Activated CD4-positive, alpha-beta memory T cell treated with anti-CD3 and anti-CD28 coated beads, Interleukin-2, amount 10 ng/mL, durations not matched to agents 7 days and 5 days (primary cell): ENCODE data around the gene KCNJ12. TPM values are rescaled to one million over a fixed set of nuclear protein-coding genes. Genes with fewer than 3 reads are reported as not detected.
"Not testable (repeated sequence)": the region's sequence is repeated elsewhere in the genome, so short reads cannot be mapped to it uniquely, and the experiment has no call there.

ENCODE experiments used
- CTCF ChIA-PET: fragments of 350-600 bp; sonication (Branson Sonifier 250); formaldehyde crosslinking; loops from one replicate; lab custom pipeline; 2021; ENCODE audit warnings: antibody characterized with exemption, inconsistent platforms; lab: Charles Lee
- POLR2A ChIA-PET: fragments of 350-600 bp; sonication (Branson Sonifier 250); formaldehyde crosslinking; loops from one replicate; lab custom pipeline; 2021; ENCODE audit warnings: antibody characterized with exemption; lab: Charles Lee
- DNase-seq: peaks from one replicate; pipeline ENCODE4 v3.0.0-alpha.2; 2020
- H3K27ac Mint-ChIP-seq: one replicate; pipeline ENCODE4 v1.8.0; 2021; ENCODE audit warnings: mild to moderate bottlenecking, mixed read lengths
- H3K27me3 Mint-ChIP-seq: one replicate; pipeline ENCODE4 v1.8.0; 2021; ENCODE audit warnings: mixed read lengths
- H3K36me3 Mint-ChIP-seq: one replicate; pipeline ENCODE4 v1.8.0; 2021; ENCODE audit warnings: low read depth, mixed read lengths
- H3K4me1 Mint-ChIP-seq: one replicate; pipeline ENCODE4 v1.8.0; 2021; ENCODE audit warnings: mixed read lengths
- H3K4me3 Mint-ChIP-seq: one replicate; pipeline ENCODE4 v1.8.0; 2021; ENCODE audit warnings: mild to moderate bottlenecking, mixed read lengths
- H3K9me3 Mint-ChIP-seq: one replicate; pipeline ENCODE4 v1.8.0; 2021; ENCODE audit warnings: mixed read lengths
- total RNA-seq, 2 experiments: library from RNA; stranded (reverse); gene quantifications; one replicate each; pipeline ENCODE4 v1.2.3, GENCODE V29; 2021

Gene KCNJ12
- total RNA-seq, 2 experiments from 2014 or later = not detected

DNA sequence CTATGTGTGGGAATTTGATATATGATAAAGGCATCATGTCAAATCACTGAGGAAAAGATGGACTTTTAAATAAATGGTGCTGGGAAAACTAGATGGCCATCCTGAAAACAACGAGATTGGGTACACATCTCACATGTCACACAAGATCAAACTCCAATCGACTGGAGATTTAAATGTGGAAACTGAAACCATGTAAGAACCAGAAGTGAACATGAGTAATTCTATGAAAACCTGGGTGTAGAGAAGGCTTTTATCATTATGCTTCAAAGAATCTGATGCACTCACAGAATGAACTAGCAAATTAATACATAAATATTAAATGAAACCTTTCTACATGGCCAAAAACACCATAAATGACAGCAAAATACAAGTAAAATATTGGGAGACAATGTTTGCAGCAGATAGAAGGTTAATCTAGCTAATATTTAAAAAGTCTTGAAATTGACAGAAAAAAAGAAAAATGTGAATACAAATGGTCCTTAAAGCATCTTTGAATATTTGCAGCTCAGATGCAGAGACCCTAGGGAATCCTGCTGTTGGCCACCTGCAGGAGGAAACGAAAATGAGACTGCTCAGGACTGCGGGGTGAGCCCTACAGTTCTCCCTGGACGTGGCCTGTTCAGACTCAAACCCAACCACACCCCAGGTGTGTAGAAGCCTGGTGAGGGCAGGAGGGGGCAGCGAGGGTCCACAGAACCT, 62.3 kb downstream of the KCNJ12 start:
- H3K36me3 Mint-ChIP-seq, POLR2A ChIA-PET, DNase-seq, H3K27ac Mint-ChIP-seq, H3K27me3 Mint-ChIP-seq, H3K4me3 Mint-ChIP-seq, H3K9me3 Mint-ChIP-seq, CTCF ChIA-PET, H3K4me1 Mint-ChIP-seq: not testable (repeated sequence)

GRCh38 chr17:21439015-21439336, 62.8 kb downstream of the KCNJ12 start:
- H3K9me3 Mint-ChIP-seq, H3K4me1 Mint-ChIP-seq, H3K36me3 Mint-ChIP-seq, H3K4me3 Mint-ChIP-seq, CTCF ChIA-PET, H3K27me3 Mint-ChIP-seq, POLR2A ChIA-PET, H3K27ac Mint-ChIP-seq, DNase-seq: not testable (repeated sequence)

- peaks cover 4% of the 10 kb centered on the region for H3K27me3 Mint-ChIP-seq
- no peaks in the 10 kb centered on the region for H3K36me3 Mint-ChIP-seq
- POLR2A ChIA-PET = no interaction called here
- CTCF ChIA-PET = interaction anchor here (1.0 kb wide), 1 partner anchor 12 kb away, joined by 3 read pairs; no protein-coding TSS in a partner anchor
- no peaks in the 10 kb centered on the region for H3K9me3 Mint-ChIP-seq
- H3K27ac Mint-ChIP-seq = no peak overlapping the region
- no peak for DNase-seq
- H3K4me1 Mint-ChIP-seq = no peaks in the 10 kb centered on the region
- H3K4me3 Mint-ChIP-seq = no peak overlapping the region
Observed at GRCh38 chr17:21445091-21445650, 69.0 kb downstream of the KCNJ12 start.

- DNase-seq, H3K27me3 Mint-ChIP-seq, H3K9me3 Mint-ChIP-seq, H3K36me3 Mint-ChIP-seq, H3K4me1 Mint-ChIP-seq, POLR2A ChIA-PET, H3K4me3 Mint-ChIP-seq, H3K27ac Mint-ChIP-seq: not testable (repeated sequence)
- CTCF ChIA-PET = interaction anchor here (1.7 kb wide), 1 partner anchor 10 kb away, joined by 6 read pairs; no protein-coding TSS in a partner anchor
Observed at GRCh38 chr17:21447552-21447951, 71.4 kb downstream of the KCNJ12 start.

DNA sequence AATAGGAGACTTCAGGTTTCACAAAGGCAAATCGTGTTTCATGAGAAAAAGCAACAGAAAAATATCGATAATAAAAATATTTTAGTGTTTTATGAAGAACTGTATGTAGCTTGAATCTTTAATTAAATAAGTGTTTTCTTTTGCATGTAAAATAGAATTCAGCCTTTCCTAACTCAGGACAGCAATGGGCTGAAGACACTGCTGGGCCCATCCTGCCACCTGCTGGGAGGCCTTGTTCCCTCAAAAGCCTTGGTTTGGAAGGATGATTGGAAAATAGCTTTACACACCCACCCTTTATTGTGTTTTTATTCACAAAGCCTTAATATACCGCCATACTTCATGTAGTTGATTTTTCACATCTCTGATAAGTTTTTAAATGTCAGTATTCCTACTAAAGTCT, 73.7 kb downstream of the KCNJ12 start:
- peaks cover 21% of the 10 kb centered on the region for H3K27me3 Mint-ChIP-seq
- H3K27ac Mint-ChIP-seq, POLR2A ChIA-PET, H3K9me3 Mint-ChIP-seq, CTCF ChIA-PET, DNase-seq, H3K36me3 Mint-ChIP-seq, H3K4me3 Mint-ChIP-seq, H3K4me1 Mint-ChIP-seq: not testable (repeated sequence)

DNA sequence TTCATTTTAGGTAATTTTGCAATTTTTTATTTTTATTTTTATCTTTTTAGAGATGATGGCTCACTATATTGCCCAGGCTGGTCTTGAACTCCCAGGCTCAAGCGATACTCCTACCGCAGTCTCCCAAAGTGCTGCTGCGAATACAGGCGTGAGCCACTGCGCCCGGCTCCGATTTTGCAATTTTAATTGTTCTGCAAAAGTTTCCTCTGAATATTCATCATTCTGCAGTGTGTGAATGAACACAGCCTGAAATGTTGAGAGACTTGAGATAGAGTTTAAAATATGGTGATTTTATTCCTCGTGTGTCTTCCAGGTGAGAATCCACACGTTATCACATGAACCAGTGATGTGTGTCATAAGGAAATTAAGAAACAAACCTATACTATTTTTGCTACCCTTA, 75.8 kb downstream of the KCNJ12 start:
- no peaks in the 10 kb centered on the region for H3K36me3 Mint-ChIP-seq
- H3K27ac Mint-ChIP-seq = no peak overlapping the region
- no peak for DNase-seq
- ChIA-PET POLR2A (no interaction called here), CTCF (no interaction called here)
- H3K9me3 Mint-ChIP-seq = no peaks in the 10 kb centered on the region
- peaks cover 19% of the 10 kb centered on the region for H3K4me1 Mint-ChIP-seq
- peaks cover 23% of the 10 kb centered on the region for H3K27me3 Mint-ChIP-seq
- H3K4me3 Mint-ChIP-seq = no peak overlapping the region

DNA sequence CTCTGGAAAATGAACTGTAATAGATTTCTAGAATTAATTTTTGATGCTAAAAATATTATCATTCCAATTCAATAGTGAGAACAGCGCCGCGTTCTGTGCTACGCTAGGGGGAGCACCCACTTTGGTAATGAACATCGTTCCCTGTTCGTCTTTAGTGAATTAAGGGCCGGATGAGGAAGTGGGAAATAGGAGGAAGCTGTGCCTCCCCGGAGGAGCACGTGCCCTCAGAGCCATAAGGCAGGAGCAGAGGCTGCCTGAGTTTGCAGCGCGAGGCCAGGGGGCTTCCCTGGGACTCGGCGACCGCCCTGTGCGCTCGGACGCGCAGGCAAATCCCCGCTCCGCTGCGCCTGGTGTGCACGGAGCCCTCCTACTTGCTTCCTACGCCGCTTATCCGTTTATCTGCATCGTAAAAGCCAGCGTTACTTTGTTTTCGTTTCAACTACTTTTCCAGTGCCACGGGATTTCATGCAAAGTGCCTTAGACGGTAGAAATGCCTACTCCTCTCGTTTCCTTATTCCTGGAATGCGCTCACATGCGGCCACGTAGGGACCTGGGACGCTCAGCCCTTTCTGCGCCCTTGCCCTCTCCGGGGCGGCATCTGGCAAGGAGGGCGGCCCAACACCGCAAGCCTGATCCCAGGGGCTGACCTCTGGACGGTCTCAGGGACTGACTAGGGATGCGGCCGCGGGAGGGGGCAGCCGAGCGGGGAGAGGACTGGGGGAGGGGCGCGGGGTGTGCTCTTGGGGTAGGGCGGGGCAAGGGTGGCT, 76.4 kb downstream of the KCNJ12 start:
- no peak overlapping the region for H3K4me3 Mint-ChIP-seq
- no peak overlapping the region for H3K27ac Mint-ChIP-seq
- H3K9me3 Mint-ChIP-seq = no peaks in the 10 kb centered on the region
- H3K36me3 Mint-ChIP-seq = no peaks in the 10 kb centered on the region
- H3K27me3 Mint-ChIP-seq = peaks cover 24% of the 10 kb centered on the region
- ChIA-PET POLR2A (no interaction called here), CTCF (no interaction called here)
- DNase-seq = peak; percentile 22
- peaks cover 25% of the 10 kb centered on the region for H3K4me1 Mint-ChIP-seq

- CTCF ChIA-PET = no interaction called here
- POLR2A ChIA-PET = no interaction called here
- no peaks in the 10 kb centered on the region for H3K9me3 Mint-ChIP-seq
- H3K36me3 Mint-ChIP-seq = no peaks in the 10 kb centered on the region
- peaks cover 24% of the 10 kb centered on the region for H3K27me3 Mint-ChIP-seq
- H3K27ac Mint-ChIP-seq = no peak overlapping the region
- DNase-seq = no peak
- peaks cover 27% of the 10 kb centered on the region for H3K4me1 Mint-ChIP-seq
- H3K4me3 Mint-ChIP-seq = no peak overlapping the region
Observed at GRCh38 chr17:21453144-21453898, 77.2 kb downstream of the KCNJ12 start.

GRCh38 chr17:21454006-21454405, 77.8 kb downstream of the KCNJ12 start:
- H3K9me3 Mint-ChIP-seq, H3K4me3 Mint-ChIP-seq, H3K27ac Mint-ChIP-seq, H3K36me3 Mint-ChIP-seq, POLR2A ChIA-PET, DNase-seq: not testable (repeated sequence)
- CTCF ChIA-PET = interaction anchor here (0.8 kb wide), 1 partner anchor 59 kb away, joined by 4 read pairs; no protein-coding TSS in a partner anchor
- Mint-ChIP-seq H3K27me3 (peaks cover 24% of the 10 kb centered on the region), H3K4me1 (peaks cover 31% of the 10 kb centered on the region)

DNA sequence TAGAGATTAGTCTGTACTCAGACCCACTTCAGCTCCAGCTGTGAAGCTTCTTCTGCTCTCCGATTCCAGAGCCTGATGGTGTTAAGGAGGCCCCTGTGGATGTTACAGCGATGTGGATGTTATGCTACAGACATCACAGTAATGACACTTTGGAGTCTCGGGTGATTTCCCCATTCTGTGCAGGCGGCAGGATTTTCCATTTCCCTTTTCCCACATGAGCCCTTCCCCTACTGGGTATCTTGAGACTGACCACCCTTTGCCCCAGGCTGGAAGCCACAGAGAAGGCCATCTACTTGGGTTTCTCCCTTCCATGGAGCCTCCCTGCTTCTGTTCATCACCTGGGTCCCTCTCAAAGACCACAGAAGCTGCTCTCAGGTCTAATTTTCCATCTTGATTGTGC, 78.3 kb downstream of the KCNJ12 start:
- H3K36me3 Mint-ChIP-seq = no peaks in the 10 kb centered on the region
- H3K9me3 Mint-ChIP-seq = no peaks in the 10 kb centered on the region
- POLR2A ChIA-PET = no interaction called here
- CTCF ChIA-PET = interaction anchor here (0.8 kb wide), 1 partner anchor 59 kb away, joined by 4 read pairs; no protein-coding TSS in a partner anchor
- peaks cover 24% of the 10 kb centered on the region for H3K27me3 Mint-ChIP-seq
- no peak for DNase-seq
- H3K4me1 Mint-ChIP-seq = peaks cover 31% of the 10 kb centered on the region
- H3K27ac Mint-ChIP-seq = no peak overlapping the region
- no peak overlapping the region for H3K4me3 Mint-ChIP-seq

GRCh38 chr17:21455761-21456160, 79.6 kb downstream of the KCNJ12 start:
- Mint-ChIP-seq H3K36me3 (no peaks in the 10 kb centered on the region), H3K9me3 (no peaks in the 10 kb centered on the region), H3K4me1 (peaks cover 31% of the 10 kb centered on the region), H3K4me3 (no peak overlapping the region), H3K27ac (no peak overlapping the region), H3K27me3 (peaks cover 24% of the 10 kb centered on the region)
- no peak for DNase-seq
- ChIA-PET POLR2A (no interaction called here), CTCF (interaction anchor here (1.2 to 1.5 kb wide), 2 partner anchors 57 to 93 kb away, joined by 3 to 4 read pairs; no protein-coding TSS in a partner anchor)

DNA sequence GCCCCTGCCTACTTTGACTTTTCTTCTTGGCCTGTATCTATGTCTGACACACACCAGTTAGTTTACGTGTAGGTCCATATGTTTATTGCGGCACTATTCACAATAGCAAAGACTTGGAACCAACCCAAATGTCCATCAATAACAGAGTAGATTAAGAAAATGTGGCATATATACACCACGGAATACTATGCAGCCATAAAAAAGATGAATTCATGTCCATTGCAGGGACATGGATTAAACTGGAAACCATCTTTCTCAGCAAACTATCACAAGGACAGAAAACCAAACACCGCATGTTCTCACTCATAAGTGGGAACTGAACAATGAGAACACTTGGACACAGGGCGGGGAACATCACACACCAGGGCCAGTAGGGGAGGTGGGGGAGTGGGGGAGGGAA, 80.3 kb downstream of the KCNJ12 start:
- ChIA-PET POLR2A (interaction anchor here (1.3 kb wide), 1 partner anchor 95 kb away, joined by 5 read pairs; no protein-coding TSS in a partner anchor), CTCF (interaction anchor here (0.9 to 2.7 kb wide), 21 partner anchors 8 to 337 kb away, joined by 3 to 62 read pairs (median 5); no protein-coding TSS in a partner anchor)
- not testable (repeated sequence) for H3K27ac Mint-ChIP-seq

More for the DNA sequence above, 80.3 kb downstream of the KCNJ12 start:
- H3K4me3 Mint-ChIP-seq, H3K36me3 Mint-ChIP-seq, DNase-seq, H3K9me3 Mint-ChIP-seq: not testable (repeated sequence)
- H3K27me3 Mint-ChIP-seq = peaks cover 25% of the 10 kb centered on the region
- H3K4me1 Mint-ChIP-seq = peaks cover 31% of the 10 kb centered on the region
